ENCODE measurements around the gene HHATL. TPM values are rescaled to one million over a fixed set of nuclear protein-coding genes. Genes with fewer than 3 reads are reported as not detected.

The HHATL gene
- total RNA-seq, 1 donor from 2014 or later, result not detected

GRCh38 chr3:42741796-42742195, 39.2 kb upstream of the HHATL start:
- intact Hi-C loops (cut with micrococcal nuclease), result no loop called here
- no peak overlapping the region for H3K4me3 Mint-ChIP-seq
- no peaks in the 10 kb centered on the region for H3K36me3 Mint-ChIP-seq (ENCODE audit: low read depth)
- no peak for DNase-seq
- H3K4me1 Mint-ChIP-seq, result peaks cover 2% of the 10 kb centered on the region
- no peaks in the 10 kb centered on the region for H3K9me3 Mint-ChIP-seq
- H3K27ac Mint-ChIP-seq, result no peak overlapping the region
- no peaks in the 10 kb centered on the region for H3K27me3 Mint-ChIP-seq

GRCh38 chr3:42739401-42740158, 37.0 kb upstream of the HHATL start:
- H3K4me1 Mint-ChIP-seq, result no peaks in the 10 kb centered on the region
- intact Hi-C loops (cut with micrococcal nuclease), result no loop called here
- H3K27me3 Mint-ChIP-seq, result no peaks in the 10 kb centered on the region
- H3K9me3 Mint-ChIP-seq, result no peaks in the 10 kb centered on the region
- no peak overlapping the region for H3K4me3 Mint-ChIP-seq
- no peak for DNase-seq
- H3K27ac Mint-ChIP-seq, result no peak overlapping the region
- H3K36me3 Mint-ChIP-seq (ENCODE audit: low read depth), result no peaks in the 10 kb centered on the region

- H3K36me3 Mint-ChIP-seq (ENCODE audit: low read depth), result no peaks in the 10 kb centered on the region
- no peaks in the 10 kb centered on the region for H3K4me1 Mint-ChIP-seq
- intact Hi-C loops (cut with micrococcal nuclease), result no loop called here
- no peak overlapping the region for H3K4me3 Mint-ChIP-seq
- no peak for DNase-seq
- H3K27me3 Mint-ChIP-seq, result no peaks in the 10 kb centered on the region
- no peak overlapping the region for H3K27ac Mint-ChIP-seq
- no peaks in the 10 kb centered on the region for H3K9me3 Mint-ChIP-seq
Observed at GRCh38 chr3:42736531-42736930, 33.9 kb upstream of the HHATL start.

- Mint-ChIP-seq H3K4me1 (no peaks in the 10 kb centered on the region), H3K36me3 (ENCODE audit: low read depth) (no peaks in the 10 kb centered on the region), H3K9me3 (no peaks in the 10 kb centered on the region), H3K27ac (no peak overlapping the region), H3K4me3 (no peak overlapping the region), H3K27me3 (no peaks in the 10 kb centered on the region)
- intact Hi-C loops (cut with micrococcal nuclease), result no loop called here
- no peak for DNase-seq
Observed at GRCh38 chr3:42736081-42736480, 33.5 kb upstream of the HHATL start.

GRCh38 chr3:42735615-42736014, 33.0 kb upstream of the HHATL start:
- no peaks in the 10 kb centered on the region for H3K27me3 Mint-ChIP-seq
- H3K4me3 Mint-ChIP-seq, result no peak overlapping the region
- H3K27ac Mint-ChIP-seq, result no peak overlapping the region
- no peaks in the 10 kb centered on the region for H3K36me3 Mint-ChIP-seq (ENCODE audit: low read depth)
- intact Hi-C loops (cut with micrococcal nuclease), result no loop called here
- DNase-seq, result no peak
- no peaks in the 10 kb centered on the region for H3K9me3 Mint-ChIP-seq
- no peaks in the 10 kb centered on the region for H3K4me1 Mint-ChIP-seq

- H3K4me3 Mint-ChIP-seq, result no peak overlapping the region
- no peaks in the 10 kb centered on the region for H3K27me3 Mint-ChIP-seq
- DNase-seq, result no peak
- no peaks in the 10 kb centered on the region for H3K9me3 Mint-ChIP-seq
- no peak overlapping the region for H3K27ac Mint-ChIP-seq
- no peaks in the 10 kb centered on the region for H3K4me1 Mint-ChIP-seq
- intact Hi-C loops (cut with micrococcal nuclease), result no loop called here
- H3K36me3 Mint-ChIP-seq (ENCODE audit: low read depth), result no peaks in the 10 kb centered on the region
Observed at GRCh38 chr3:42735019-42735418, 32.4 kb upstream of the HHATL start.

GRCh38 chr3:42734263-42734860, 31.8 kb upstream of the HHATL start:
- Mint-ChIP-seq H3K27ac (no peak overlapping the region), H3K27me3 (no peaks in the 10 kb centered on the region), H3K4me3 (no peak overlapping the region), H3K9me3 (no peaks in the 10 kb centered on the region), H3K4me1 (no peaks in the 10 kb centered on the region), H3K36me3 (ENCODE audit: low read depth) (no peaks in the 10 kb centered on the region)
- DNase-seq, result no peak
- intact Hi-C loops (cut with micrococcal nuclease), result no loop called here

- no peak for DNase-seq
- Mint-ChIP-seq H3K27ac (no peak overlapping the region), H3K36me3 (ENCODE audit: low read depth) (no peaks in the 10 kb centered on the region), H3K27me3 (no peaks in the 10 kb centered on the region), H3K4me1 (no peaks in the 10 kb centered on the region), H3K4me3 (no peak overlapping the region), H3K9me3 (no peaks in the 10 kb centered on the region)
- intact Hi-C loops (cut with micrococcal nuclease), result no loop called here
Observed at GRCh38 chr3:42733501-42734262, 31.1 kb upstream of the HHATL start.

GRCh38 chr3:42732829-42733459, 30.3 kb upstream of the HHATL start:
- DNase-seq, result no peak
- Mint-ChIP-seq H3K36me3 (ENCODE audit: low read depth) (no peaks in the 10 kb centered on the region), H3K4me1 (no peaks in the 10 kb centered on the region), H3K9me3 (no peaks in the 10 kb centered on the region), H3K27me3 (peaks cover 2% of the 10 kb centered on the region), H3K4me3 (no peak overlapping the region), H3K27ac (no peak overlapping the region)
- intact Hi-C loops (cut with micrococcal nuclease), result no loop called here

- H3K4me3 Mint-ChIP-seq, result no peak overlapping the region
- DNase-seq, result no peak
- H3K4me1 Mint-ChIP-seq, result no peaks in the 10 kb centered on the region
- H3K27ac Mint-ChIP-seq, result no peak overlapping the region
- H3K36me3 Mint-ChIP-seq (ENCODE audit: low read depth), result no peaks in the 10 kb centered on the region
- intact Hi-C loops (cut with micrococcal nuclease), result no loop called here
- H3K27me3 Mint-ChIP-seq, result peaks cover 7% of the 10 kb centered on the region
- no peaks in the 10 kb centered on the region for H3K9me3 Mint-ChIP-seq
Observed at GRCh38 chr3:42732196-42732828, 29.7 kb upstream of the HHATL start.

- DNase-seq, result no peak
- Mint-ChIP-seq H3K9me3 (no peaks in the 10 kb centered on the region), H3K27ac (no peak overlapping the region)
Observed at GRCh38 chr3:42731476-42732195, 29.0 kb upstream of the HHATL start.

GRCh38 chr3:42730706-42731420, 28.3 kb upstream of the HHATL start:
- no peak for DNase-seq
- no peaks in the 10 kb centered on the region for H3K36me3 Mint-ChIP-seq (ENCODE audit: low read depth)
- H3K4me1 Mint-ChIP-seq, result no peaks in the 10 kb centered on the region
- no peak overlapping the region for H3K27ac Mint-ChIP-seq
- H3K9me3 Mint-ChIP-seq, result no peaks in the 10 kb centered on the region
- H3K4me3 Mint-ChIP-seq, result no peak overlapping the region
- intact Hi-C loops (cut with micrococcal nuclease), result no loop called here
- H3K27me3 Mint-ChIP-seq, result peaks cover 7% of the 10 kb centered on the region

More at GRCh38 chr3:42731476-42732195, 29.0 kb upstream of the HHATL start:
- Mint-ChIP-seq H3K4me3 (no peak overlapping the region), H3K4me1 (no peaks in the 10 kb centered on the region), H3K27me3 (peaks cover 7% of the 10 kb centered on the region), H3K36me3 (ENCODE audit: low read depth) (no peaks in the 10 kb centered on the region)
- intact Hi-C loops (cut with micrococcal nuclease), result no loop called here

- no peak overlapping the region for H3K27ac Mint-ChIP-seq
- intact Hi-C loops (cut with micrococcal nuclease), result no loop called here
- no peaks in the 10 kb centered on the region for H3K9me3 Mint-ChIP-seq
- no peak overlapping the region for H3K4me3 Mint-ChIP-seq
- H3K4me1 Mint-ChIP-seq, result no peaks in the 10 kb centered on the region
- no peak for DNase-seq
- no peaks in the 10 kb centered on the region for H3K36me3 Mint-ChIP-seq (ENCODE audit: low read depth)
- H3K27me3 Mint-ChIP-seq, result peaks cover 7% of the 10 kb centered on the region
Observed at GRCh38 chr3:42730294-42730693, 27.7 kb upstream of the HHATL start.
